Right lobe of liver (tissue), 4 donors: Measurements from ENCODE around the gene CALCOCO2.

Experiments used
- POLR2A ChIP-seq: fragments of 450-650 bp; IDR thresholded peaks from one replicate; pipeline ENCODE4 v1.6.1; 2017; ENCODE audit warnings: antibody characterized with exemption, mild to moderate bottlenecking
- TF ChIP-seq, protein P1 (sequence below), 4 donors: fragments of 200-600 bp in 3 of 4; fragments of 450-650 bp in 1 of 4; IDR thresholded peaks; one replicate each; pipeline versions ENCODE4 v1.5.1 to v1.8.0; 2016 to 2022; ENCODE audit warnings: antibody characterized with exemption in 4 of 4, mild to moderate bottlenecking in 2 of 4
- donor health status: DM: no; HTN: no; CAD: no.
- donor health status: DM: no; HTN: no; CAD: no.
- donor health status: DM: no; HTN: yes; CAD: no.

DNA sequence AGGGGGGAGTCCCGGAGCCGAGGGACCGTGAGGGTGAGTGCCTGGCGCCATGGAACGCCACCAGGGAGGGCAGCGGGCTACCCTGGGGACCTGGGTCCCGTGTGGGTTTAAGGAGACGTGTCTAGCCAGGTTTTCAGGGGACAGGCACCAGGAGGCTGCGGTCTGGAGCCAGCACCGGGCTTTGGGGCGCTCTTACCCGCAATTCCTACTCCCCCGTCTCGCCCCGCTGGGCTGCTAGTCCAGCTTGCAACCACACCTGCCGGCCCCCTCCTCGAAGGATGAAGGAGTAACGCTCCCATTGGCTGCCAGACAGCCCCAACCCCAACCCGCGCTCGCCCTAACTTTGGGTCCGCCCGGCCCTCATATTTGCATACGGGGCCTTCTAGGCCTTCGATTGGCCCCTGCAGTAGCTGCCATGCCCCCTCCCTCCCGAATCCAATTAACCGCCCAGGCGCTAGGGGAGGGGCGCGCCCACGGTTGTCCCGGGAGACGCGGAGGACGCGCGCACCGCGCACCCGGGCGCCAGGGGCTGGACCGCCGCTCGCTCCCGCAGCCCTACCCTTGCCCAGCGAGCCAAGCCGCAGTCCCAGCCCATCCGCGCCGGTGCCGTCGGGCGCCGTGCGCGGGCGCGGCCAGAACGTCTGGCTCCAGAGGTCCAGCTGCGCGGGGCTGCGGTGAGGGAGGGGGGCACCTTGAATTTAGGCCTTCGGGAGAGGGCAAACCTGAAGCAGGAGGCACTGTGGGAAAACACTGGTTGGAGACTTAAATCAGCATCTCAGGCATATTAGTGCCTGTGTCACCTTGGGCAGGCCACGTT, 13.9 kb upstream of the CALCOCO2 start, which contains the start of gene TTLL6:
- TF ChIP-seq POLR2A = no peak
- TF ChIP-seq, protein P1, sequence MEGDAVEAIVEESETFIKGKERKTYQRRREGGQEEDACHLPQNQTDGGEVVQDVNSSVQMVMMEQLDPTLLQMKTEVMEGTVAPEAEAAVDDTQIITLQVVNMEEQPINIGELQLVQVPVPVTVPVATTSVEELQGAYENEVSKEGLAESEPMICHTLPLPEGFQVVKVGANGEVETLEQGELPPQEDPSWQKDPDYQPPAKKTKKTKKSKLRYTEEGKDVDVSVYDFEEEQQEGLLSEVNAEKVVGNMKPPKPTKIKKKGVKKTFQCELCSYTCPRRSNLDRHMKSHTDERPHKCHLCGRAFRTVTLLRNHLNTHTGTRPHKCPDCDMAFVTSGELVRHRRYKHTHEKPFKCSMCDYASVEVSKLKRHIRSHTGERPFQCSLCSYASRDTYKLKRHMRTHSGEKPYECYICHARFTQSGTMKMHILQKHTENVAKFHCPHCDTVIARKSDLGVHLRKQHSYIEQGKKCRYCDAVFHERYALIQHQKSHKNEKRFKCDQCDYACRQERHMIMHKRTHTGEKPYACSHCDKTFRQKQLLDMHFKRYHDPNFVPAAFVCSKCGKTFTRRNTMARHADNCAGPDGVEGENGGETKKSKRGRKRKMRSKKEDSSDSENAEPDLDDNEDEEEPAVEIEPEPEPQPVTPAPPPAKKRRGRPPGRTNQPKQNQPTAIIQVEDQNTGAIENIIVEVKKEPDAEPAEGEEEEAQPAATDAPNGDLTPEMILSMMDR (IDR thresholded peaks at IDR 0.05) = no peak
